HEK293T (cell line): ENCODE data around the gene GALNT11.

Experiments used
- BHLHE40 ChIP-seq: fragments of 450-650 bp; IDR thresholded peaks from 2 replicates; pipeline ENCODE4 v1.6.1; 2016; ENCODE audit warnings: mild to moderate bottlenecking, moderate library complexity, borderline replicate concordance
- SP1 ChIP-seq: fragments of 450-650 bp; IDR thresholded peaks from 2 replicates; pipeline ENCODE4 v1.6.1; 2017

- no peak for TF ChIP-seq BHLHE40
- TF ChIP-seq SP1: no peak
Measured at GRCh38 chr7:152013974-152014373, 11.5 kb upstream of the GALNT11 start.
